WTC11 (cell line): ENCODE data around the gene NIPA2.

Experiments used
- TF ChIP-seq, protein P1 (sequence below): fragments of 200-600 bp; IDR thresholded peaks from 2 replicates; pipeline ENCODE4 v1.8.0; 2022; ENCODE audit warnings: antibody characterized with exemption
- TF ChIP-seq, protein P2 (sequence below): sonication (generic); formaldehyde crosslinking; IDR thresholded peaks from 2 replicates; pipeline ENCODE4 v1.8.0; 2022; ENCODE audit warnings: missing genetic modification reagents
- TF ChIP-seq, protein P3 (sequence below): sonication (generic); formaldehyde crosslinking; IDR thresholded peaks from 2 replicates; pipeline ENCODE4 v1.8.0; 2022; ENCODE audit warnings: mild to moderate bottlenecking, missing genetic modification reagents
- TF ChIP-seq, protein P4 (sequence below): fragments of 250-450 bp; sonication (Bioruptor Pico); IDR thresholded peaks from 2 replicates; pipeline ENCODE4 v2.1.2; 2022; ENCODE audit warnings: mild to moderate bottlenecking, moderate library complexity
- TF ChIP-seq, protein P5 (sequence below): sonication (generic); formaldehyde crosslinking; IDR thresholded peaks from 2 replicates; pipeline ENCODE4 v1.8.1; 2023; ENCODE audit warnings: mild to moderate bottlenecking, missing genetic modification reagents

DNA sequence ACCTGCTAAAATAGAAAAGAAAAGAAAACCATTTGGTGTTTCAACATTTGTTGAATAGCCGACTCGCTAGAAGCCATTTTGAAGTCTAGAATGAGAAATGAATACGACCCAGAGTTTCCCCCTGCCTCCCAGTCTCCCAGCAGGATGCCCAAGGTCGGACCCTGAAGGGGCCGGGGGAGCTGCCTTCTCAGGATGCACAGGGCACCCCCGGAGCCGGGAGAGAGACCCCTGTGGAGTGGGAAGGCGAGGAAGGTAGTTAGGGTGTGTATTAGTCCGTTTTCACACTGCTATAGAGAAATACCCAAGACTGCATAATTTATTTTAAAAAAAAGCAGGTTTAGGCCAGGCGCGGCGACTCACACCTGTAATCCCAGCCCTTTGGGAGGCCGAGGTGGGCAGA, 44.7 kb downstream of the NIPA2 start:
- TF ChIP-seq, protein P1, sequence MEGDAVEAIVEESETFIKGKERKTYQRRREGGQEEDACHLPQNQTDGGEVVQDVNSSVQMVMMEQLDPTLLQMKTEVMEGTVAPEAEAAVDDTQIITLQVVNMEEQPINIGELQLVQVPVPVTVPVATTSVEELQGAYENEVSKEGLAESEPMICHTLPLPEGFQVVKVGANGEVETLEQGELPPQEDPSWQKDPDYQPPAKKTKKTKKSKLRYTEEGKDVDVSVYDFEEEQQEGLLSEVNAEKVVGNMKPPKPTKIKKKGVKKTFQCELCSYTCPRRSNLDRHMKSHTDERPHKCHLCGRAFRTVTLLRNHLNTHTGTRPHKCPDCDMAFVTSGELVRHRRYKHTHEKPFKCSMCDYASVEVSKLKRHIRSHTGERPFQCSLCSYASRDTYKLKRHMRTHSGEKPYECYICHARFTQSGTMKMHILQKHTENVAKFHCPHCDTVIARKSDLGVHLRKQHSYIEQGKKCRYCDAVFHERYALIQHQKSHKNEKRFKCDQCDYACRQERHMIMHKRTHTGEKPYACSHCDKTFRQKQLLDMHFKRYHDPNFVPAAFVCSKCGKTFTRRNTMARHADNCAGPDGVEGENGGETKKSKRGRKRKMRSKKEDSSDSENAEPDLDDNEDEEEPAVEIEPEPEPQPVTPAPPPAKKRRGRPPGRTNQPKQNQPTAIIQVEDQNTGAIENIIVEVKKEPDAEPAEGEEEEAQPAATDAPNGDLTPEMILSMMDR: no peak
- TF ChIP-seq, protein P2, sequence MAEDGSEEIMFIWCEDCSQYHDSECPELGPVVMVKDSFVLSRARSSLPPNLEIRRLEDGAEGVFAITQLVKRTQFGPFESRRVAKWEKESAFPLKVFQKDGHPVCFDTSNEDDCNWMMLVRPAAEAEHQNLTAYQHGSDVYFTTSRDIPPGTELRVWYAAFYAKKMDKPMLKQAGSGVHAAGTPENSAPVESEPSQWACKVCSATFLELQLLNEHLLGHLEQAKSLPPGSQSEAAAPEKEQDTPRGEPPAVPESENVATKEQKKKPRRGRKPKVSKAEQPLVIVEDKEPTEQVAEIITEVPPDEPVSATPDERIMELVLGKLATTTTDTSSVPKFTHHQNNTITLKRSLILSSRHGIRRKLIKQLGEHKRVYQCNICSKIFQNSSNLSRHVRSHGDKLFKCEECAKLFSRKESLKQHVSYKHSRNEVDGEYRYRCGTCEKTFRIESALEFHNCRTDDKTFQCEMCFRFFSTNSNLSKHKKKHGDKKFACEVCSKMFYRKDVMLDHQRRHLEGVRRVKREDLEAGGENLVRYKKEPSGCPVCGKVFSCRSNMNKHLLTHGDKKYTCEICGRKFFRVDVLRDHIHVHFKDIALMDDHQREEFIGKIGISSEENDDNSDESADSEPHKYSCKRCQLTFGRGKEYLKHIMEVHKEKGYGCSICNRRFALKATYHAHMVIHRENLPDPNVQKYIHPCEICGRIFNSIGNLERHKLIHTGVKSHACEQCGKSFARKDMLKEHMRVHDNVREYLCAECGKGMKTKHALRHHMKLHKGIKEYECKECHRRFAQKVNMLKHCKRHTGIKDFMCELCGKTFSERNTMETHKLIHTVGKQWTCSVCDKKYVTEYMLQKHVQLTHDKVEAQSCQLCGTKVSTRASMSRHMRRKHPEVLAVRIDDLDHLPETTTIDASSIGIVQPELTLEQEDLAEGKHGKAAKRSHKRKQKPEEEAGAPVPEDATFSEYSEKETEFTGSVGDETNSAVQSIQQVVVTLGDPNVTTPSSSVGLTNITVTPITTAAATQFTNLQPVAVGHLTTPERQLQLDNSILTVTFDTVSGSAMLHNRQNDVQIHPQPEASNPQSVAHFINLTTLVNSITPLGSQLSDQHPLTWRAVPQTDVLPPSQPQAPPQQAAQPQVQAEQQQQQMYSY: no peak
- TF ChIP-seq, protein P3, sequence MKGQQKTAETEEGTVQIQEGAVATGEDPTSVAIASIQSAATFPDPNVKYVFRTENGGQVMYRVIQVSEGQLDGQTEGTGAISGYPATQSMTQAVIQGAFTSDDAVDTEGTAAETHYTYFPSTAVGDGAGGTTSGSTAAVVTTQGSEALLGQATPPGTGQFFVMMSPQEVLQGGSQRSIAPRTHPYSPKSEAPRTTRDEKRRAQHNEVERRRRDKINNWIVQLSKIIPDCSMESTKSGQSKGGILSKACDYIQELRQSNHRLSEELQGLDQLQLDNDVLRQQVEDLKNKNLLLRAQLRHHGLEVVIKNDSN (CRISPR knock-in tag): no peak
- TF ChIP-seq, protein P4, sequence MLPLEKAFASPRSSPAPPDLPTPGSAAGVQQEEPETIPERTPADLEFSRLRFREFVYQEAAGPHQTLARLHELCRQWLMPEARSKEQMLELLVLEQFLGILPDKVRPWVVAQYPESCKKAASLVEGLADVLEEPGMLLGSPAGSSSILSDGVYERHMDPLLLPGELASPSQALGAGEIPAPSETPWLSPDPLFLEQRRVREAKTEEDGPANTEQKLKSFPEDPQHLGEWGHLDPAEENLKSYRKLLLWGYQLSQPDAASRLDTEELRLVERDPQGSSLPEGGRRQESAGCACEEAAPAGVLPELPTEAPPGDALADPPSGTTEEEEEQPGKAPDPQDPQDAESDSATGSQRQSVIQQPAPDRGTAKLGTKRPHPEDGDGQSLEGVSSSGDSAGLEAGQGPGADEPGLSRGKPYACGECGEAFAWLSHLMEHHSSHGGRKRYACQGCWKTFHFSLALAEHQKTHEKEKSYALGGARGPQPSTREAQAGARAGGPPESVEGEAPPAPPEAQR: no peak
- TF ChIP-seq, protein P5, sequence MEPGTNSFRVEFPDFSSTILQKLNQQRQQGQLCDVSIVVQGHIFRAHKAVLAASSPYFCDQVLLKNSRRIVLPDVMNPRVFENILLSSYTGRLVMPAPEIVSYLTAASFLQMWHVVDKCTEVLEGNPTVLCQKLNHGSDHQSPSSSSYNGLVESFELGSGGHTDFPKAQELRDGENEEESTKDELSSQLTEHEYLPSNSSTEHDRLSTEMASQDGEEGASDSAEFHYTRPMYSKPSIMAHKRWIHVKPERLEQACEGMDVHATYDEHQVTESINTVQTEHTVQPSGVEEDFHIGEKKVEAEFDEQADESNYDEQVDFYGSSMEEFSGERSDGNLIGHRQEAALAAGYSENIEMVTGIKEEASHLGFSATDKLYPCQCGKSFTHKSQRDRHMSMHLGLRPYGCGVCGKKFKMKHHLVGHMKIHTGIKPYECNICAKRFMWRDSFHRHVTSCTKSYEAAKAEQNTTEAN (CRISPR knock-in tag): no peak
